Hypothalamus (tissue), 51 donors: ENCODE results near the gene KSR1.

Source experiments
- DNase-seq, 51 donors: peaks; one replicate each; lab custom pipeline; 2025; lab: John Stamatoyannopoulos, UW

The KSR1 gene

GRCh38 chr17:27543958-27544349 lies 87.7 kb downstream of the KSR1 start:
- DNase-seq = no peak

GRCh38 chr17:27544350-27545131 lies 88.3 kb downstream of the KSR1 start:
- DNase-seq = no peak

DNA sequence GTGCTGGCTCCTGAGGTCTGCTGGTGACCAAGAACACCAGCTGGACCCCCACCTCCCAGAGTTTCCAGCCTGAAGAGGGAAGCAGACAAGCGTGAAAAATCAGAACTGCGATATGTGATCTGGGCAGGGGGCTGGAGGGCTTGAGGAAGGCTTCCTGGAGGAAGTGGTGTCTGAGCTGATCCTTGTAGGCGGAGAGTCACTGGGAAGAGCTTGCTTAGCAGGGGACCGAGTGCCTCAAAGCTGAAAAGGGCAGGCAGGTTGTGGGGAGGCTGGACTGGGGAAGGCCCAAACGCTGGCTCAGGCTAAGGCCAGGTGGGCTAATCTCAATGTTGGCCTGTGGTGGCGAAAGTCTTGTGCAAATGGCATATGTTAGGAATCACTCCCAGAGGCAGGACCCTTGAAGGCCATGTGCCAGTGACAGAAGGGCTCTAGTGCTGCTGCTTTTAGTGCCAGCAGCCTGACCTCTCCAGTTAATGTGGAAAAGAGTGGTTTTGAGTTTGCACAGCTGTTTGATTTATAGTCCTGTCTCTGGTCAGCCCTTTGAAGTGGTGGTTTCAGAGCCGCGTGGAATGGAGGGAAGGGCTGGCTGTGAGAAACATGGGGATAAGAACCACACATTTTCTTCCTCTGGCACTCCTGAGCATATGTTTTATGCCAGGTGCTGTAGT lies 89.4 kb downstream of the KSR1 start:
- DNase-seq = no peak

GRCh38 chr17:27546624-27547300 lies 90.5 kb downstream of the KSR1 start:
- DNase-seq = no peak

GRCh38 chr17:27547301-27547683 lies 91.0 kb downstream of the KSR1 start:
- DNase-seq = no peak

DNA sequence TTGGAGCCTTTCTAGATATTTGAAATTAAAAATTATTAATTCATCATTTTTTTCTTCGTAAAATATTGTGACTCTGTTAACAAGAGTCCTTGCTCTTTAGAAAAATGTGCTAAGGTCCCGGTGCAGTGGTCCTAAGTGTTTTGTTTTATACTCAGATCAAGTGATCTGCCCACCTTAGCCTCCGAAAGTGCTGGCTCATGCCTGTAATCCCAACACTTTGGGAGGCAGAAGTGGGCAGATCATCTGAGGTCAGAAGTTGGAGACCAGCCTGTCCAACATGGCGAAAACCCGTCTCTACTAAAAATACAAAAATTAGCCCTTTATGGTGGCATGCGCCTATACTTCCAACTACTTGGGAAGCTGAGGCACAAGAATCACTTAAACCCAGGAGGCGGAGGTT lies 92.1 kb downstream of the KSR1 start:
- no peak for DNase-seq

DNA sequence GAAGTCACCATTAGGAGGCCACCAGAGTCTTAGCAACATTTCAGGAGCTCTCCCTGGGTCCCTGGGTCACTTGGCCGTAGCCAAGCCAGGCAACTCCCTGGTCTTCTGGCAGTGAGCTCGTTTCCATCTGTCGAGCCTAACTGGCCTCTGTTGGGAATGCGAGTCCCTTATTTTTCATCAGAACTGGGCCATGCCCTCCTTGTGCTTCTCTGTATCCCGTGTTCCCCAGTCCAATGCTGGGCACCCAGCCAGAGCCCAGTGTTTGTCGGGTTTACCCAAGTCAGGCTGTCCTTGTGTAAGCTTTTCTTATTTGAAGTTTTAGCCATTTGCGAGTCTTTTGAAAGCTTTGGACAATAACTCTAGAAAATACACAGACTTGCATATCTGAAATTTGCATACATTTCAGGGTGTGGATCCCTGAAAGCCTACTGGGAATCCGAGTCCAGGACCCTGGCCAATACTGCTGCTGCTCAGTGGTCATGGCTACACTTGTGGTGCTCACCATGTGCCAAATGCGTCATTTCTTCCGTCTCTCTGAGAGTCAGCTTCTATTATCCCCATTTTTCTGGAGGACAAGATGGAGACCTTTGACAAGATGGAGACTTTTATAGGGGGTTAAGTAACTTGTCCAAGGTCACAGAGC lies 93.1 kb downstream of the KSR1 start:
- peak in 41 of 51 donors; percentile 21 to 84 (median 64) for DNase-seq

- DNase-seq = no peak
Observed at GRCh38 chr17:27550291-27550930, 94.2 kb downstream of the KSR1 start.

GRCh38 chr17:27550974-27551505 lies 94.8 kb downstream of the KSR1 start:
- DNase-seq = no peak

- DNase-seq = no peak
Observed at GRCh38 chr17:27551701-27552248, 95.5 kb downstream of the KSR1 start.

GRCh38 chr17:27552276-27552732 lies 96.1 kb downstream of the KSR1 start:
- no peak for DNase-seq

- no peak for DNase-seq
Observed at GRCh38 chr17:27553019-27553511, 96.8 kb downstream of the KSR1 start.

DNA sequence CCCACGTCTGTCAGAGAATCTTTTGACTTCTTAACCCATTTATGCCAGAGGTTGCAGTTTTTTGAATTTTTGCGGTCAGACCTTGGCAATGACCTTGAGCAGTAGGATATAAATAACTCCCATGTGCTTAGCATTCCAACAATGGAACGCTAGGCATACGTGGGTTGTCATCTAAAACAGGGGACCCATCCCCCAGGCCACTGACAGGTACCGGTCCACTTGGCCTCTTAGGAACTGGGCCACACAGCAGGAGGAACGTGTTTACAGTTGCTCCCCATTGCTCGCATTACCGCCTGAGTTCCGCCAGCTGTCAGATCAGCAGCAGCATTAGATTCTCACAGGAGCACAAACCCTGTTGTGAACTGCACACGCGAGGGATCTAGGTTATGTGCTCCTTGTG lies 97.9 kb downstream of the KSR1 start:
- no peak for DNase-seq

DNA sequence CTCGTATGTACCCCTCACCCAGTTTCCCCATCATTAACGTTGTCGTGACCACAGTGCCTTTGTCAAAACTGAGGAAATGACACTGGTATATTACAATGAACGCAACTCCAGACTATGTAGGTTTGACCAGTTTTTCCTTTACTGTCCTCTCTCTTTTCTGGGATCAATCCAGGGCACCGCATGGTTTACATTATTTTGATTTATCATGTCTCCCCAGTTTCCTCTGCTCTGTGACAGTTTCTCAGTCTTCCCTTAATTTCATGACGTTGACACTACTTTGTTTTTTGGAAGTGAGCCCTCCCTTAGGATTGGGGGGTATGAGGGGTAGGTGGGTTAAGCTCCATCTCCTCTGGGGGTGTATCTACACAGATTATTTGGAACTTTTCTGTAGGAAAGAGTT lies 98.7 kb downstream of the KSR1 start:
- no peak for DNase-seq

GRCh38 chr17:27555339-27555738 lies 99.1 kb downstream of the KSR1 start:
- DNase-seq = no peak

GRCh38 chr17:27558341-27558740 lies 102.1 kb downstream of the KSR1 start:
- no peak for DNase-seq

- no peak for DNase-seq
Observed at GRCh38 chr17:27558842-27559505, 102.7 kb downstream of the KSR1 start.

- DNase-seq = peak in 4 of 51 donors; percentile 18 to 40 (median 28)
Observed at GRCh38 chr17:27559506-27560481, 103.5 kb downstream of the KSR1 start.
